NCI-H1436 (cell line): ENCODE measurements around the gene TMEM59.
"Not testable (repeated sequence)": the region's sequence is repeated elsewhere in the genome, so short reads cannot be mapped to it uniquely, and the experiment has no call there.

Experiments used
- DNase-seq: peaks from one replicate; lab custom pipeline; 2025; lab: John Stamatoyannopoulos, UW

The TMEM59 gene

GRCh38 chr1:54052934-54053744, at the start of gene TMEM59, which contains the start of gene TCEANC2:
Gene TMEM59, minus strand, starts transcription at chr1:54053204. Its CDS starts 16 bp downstream, at chr1:54053188.
Gene TCEANC2, plus strand, starts transcription at chr1:54053608. Its CDS starts 815 bp downstream, at chr1:54054423.
- DNase-seq = peak; percentile 94

GRCh38 chr1:54100500-54100899, 47.5 kb upstream of the TMEM59 start:
- no peak for DNase-seq

GRCh38 chr1:54099061-54099610, 46.1 kb upstream of the TMEM59 start:
- no peak for DNase-seq

- no peak for DNase-seq
These were observed 43.9 kb upstream of the TMEM59 start for GRCh38 chr1:54096877-54097240.

- DNase-seq = no peak
These were observed 43.3 kb upstream of the TMEM59 start for GRCh38 chr1:54096227-54096876.

- DNase-seq = peak; percentile 0
These were observed 42.7 kb upstream of the TMEM59 start for GRCh38 chr1:54095546-54096226.

GRCh38 chr1:54094730-54095105, 41.7 kb upstream of the TMEM59 start:
- not testable (repeated sequence) for DNase-seq

GRCh38 chr1:54094001-54094729, 41.2 kb upstream of the TMEM59 start:
- DNase-seq = no peak

- DNase-seq = no peak
These were observed 38.7 kb upstream of the TMEM59 start for GRCh38 chr1:54091666-54092065.

- no peak for DNase-seq
These were observed 35.4 kb upstream of the TMEM59 start for GRCh38 chr1:54088385-54088784.

GRCh38 chr1:54086754-54087153, 33.8 kb upstream of the TMEM59 start:
- DNase-seq = no peak

- DNase-seq = no peak
These were observed 31.8 kb upstream of the TMEM59 start for GRCh38 chr1:54084794-54085193.

GRCh38 chr1:54081306-54082270, 28.6 kb upstream of the TMEM59 start:
- DNase-seq = peak; percentile 50

- DNase-seq = no peak
These were observed 27.6 kb upstream of the TMEM59 start for GRCh38 chr1:54080598-54081049.

GRCh38 chr1:54077359-54077758, 24.4 kb upstream of the TMEM59 start:
- DNase-seq = no peak

- DNase-seq = peak; percentile 28
These were observed 17.3 kb upstream of the TMEM59 start for GRCh38 chr1:54070171-54070837.

GRCh38 chr1:54069791-54070170, 16.8 kb upstream of the TMEM59 start:
- no peak for DNase-seq

- DNase-seq = no peak
These were observed 11.3 kb upstream of the TMEM59 start for GRCh38 chr1:54064299-54064698.

- no peak for DNase-seq
These were observed 1.4 kb upstream of the TMEM59 start for GRCh38 chr1:54054438-54054749.

GRCh38 chr1:54053745-54054437, 887 bp upstream of the TMEM59 start:
- DNase-seq = no peak
